ENCODE measurements around the gene PTGES3.

DNA sequence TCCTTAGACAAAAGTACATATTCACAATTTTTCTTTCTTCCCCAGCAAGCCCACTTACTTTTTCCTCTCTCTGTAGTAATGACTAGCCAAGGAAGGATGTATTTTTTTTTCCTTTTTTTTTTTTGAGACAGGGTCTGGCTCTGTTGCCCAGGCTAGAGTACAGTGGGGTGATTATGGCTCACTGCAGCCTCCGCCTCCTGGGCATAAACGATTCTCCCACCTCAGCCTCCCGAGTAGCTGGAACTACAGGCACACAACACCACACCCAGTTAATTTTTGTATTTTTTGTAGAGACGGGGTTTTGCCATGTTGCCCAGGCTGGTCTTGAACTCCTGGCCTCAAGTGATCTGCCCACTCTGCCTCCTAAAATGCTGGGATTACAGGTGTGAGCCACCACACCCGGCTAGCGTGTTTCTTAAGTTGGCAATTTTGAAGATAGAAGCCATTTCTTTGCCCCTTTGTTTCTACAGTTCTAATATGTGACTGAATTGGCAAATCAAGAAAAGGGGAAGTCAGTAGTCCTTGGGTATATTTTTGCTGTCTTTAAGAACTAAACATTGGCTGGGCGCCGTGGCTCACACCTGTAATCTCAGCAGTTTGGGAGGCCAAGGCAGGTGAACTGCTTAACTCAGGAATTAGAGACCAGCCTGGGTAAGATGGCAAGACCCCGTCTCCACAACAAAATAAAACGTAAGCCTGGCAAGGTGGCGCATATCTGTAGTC lies 40.2 kb upstream of the PTGES3 start:
- TF ChIP-seq, protein P1, sequence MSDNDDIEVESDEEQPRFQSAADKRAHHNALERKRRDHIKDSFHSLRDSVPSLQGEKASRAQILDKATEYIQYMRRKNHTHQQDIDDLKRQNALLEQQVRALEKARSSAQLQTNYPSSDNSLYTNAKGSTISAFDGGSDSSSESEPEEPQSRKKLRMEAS (IDR thresholded peaks at IDR 0.05) = no peak
- TF ChIP-seq, protein P2, sequence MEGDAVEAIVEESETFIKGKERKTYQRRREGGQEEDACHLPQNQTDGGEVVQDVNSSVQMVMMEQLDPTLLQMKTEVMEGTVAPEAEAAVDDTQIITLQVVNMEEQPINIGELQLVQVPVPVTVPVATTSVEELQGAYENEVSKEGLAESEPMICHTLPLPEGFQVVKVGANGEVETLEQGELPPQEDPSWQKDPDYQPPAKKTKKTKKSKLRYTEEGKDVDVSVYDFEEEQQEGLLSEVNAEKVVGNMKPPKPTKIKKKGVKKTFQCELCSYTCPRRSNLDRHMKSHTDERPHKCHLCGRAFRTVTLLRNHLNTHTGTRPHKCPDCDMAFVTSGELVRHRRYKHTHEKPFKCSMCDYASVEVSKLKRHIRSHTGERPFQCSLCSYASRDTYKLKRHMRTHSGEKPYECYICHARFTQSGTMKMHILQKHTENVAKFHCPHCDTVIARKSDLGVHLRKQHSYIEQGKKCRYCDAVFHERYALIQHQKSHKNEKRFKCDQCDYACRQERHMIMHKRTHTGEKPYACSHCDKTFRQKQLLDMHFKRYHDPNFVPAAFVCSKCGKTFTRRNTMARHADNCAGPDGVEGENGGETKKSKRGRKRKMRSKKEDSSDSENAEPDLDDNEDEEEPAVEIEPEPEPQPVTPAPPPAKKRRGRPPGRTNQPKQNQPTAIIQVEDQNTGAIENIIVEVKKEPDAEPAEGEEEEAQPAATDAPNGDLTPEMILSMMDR (IDR thresholded peaks at IDR 0.05; ENCODE audit: low read depth, low read length, missing input control) = no peak

Data from liver (tissue), 2 donors.